ENCODE results near the gene TPBGL. TPM values are rescaled to one million over a fixed set of nuclear protein-coding genes. Genes with fewer than 3 reads are reported as not detected.

TPBGL gene
- total RNA-seq, 1 donor from 2014 or later, result 0.07 TPM

DNA sequence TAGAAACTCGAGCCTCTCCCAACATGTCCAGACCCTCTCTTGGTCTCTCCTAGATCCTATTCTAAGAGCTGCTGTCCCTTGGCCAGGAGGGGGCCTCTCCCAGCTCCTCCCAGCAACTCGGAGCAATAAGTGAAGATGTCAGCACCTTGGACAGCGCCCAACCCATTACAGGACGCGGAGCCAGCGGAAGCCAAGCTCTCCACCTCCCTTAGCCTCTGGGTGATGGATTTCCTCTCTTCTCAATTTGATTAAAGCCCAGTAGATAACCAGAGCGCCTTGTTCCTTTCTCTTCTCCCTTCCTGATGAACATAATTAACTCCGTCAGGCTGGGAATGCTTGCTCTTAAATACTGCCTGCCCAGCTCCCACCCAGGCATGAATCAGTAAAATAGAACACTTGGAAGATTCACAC, 26.2 kb upstream of the TPBGL start:
- Mint-ChIP-seq H3K27me3 (ENCODE audit: low read depth) (peaks cover 43% of the 10 kb centered on the region), H3K27ac (no peak overlapping the region), H3K36me3 (no peaks in the 10 kb centered on the region), H3K9me3 (no peaks in the 10 kb centered on the region), H3K4me3 (no peak overlapping the region), H3K4me1 (no peaks in the 10 kb centered on the region)
- peak; percentile 83 to 94 for DNase-seq (ENCODE audit: low spot score in 2 of 2, unreplicated experiment in 2 of 2)
- TF ChIP-seq, protein P1, sequence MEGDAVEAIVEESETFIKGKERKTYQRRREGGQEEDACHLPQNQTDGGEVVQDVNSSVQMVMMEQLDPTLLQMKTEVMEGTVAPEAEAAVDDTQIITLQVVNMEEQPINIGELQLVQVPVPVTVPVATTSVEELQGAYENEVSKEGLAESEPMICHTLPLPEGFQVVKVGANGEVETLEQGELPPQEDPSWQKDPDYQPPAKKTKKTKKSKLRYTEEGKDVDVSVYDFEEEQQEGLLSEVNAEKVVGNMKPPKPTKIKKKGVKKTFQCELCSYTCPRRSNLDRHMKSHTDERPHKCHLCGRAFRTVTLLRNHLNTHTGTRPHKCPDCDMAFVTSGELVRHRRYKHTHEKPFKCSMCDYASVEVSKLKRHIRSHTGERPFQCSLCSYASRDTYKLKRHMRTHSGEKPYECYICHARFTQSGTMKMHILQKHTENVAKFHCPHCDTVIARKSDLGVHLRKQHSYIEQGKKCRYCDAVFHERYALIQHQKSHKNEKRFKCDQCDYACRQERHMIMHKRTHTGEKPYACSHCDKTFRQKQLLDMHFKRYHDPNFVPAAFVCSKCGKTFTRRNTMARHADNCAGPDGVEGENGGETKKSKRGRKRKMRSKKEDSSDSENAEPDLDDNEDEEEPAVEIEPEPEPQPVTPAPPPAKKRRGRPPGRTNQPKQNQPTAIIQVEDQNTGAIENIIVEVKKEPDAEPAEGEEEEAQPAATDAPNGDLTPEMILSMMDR (IDR thresholded peaks at IDR 0.05; ENCODE audit: unreplicated experiment), result no peak

DNA sequence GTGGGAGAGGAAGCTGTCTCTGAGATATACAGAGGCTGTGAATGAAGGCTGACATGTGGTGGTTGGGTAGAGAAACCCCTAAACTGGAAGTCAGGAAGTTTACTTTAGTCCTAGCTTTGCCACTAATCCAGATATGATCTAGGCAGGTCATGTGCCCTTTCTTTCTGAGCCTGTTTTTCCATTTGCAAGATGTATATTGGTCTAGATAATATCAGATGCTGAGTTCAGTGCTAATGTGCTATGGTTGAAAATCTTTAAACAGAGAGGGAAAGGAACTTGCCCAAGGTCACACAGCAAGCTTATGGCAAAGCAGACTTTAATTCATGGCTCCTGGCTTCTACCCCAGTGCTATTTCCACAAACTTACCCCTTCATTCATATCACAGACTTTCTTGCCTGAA, 25.7 kb upstream of the TPBGL start:
- no peak for DNase-seq (ENCODE audit: low spot score in 2 of 2, unreplicated experiment in 2 of 2)
- H3K4me3 Mint-ChIP-seq, result no peak overlapping the region
- TF ChIP-seq, protein P1 (IDR thresholded peaks at IDR 0.05; ENCODE audit: unreplicated experiment), result no peak
- H3K9me3 Mint-ChIP-seq, result no peaks in the 10 kb centered on the region
- H3K27me3 Mint-ChIP-seq (ENCODE audit: low read depth), result peaks cover 48% of the 10 kb centered on the region
- H3K36me3 Mint-ChIP-seq, result no peaks in the 10 kb centered on the region
- H3K27ac Mint-ChIP-seq, result no peak overlapping the region
- no peaks in the 10 kb centered on the region for H3K4me1 Mint-ChIP-seq

DNA sequence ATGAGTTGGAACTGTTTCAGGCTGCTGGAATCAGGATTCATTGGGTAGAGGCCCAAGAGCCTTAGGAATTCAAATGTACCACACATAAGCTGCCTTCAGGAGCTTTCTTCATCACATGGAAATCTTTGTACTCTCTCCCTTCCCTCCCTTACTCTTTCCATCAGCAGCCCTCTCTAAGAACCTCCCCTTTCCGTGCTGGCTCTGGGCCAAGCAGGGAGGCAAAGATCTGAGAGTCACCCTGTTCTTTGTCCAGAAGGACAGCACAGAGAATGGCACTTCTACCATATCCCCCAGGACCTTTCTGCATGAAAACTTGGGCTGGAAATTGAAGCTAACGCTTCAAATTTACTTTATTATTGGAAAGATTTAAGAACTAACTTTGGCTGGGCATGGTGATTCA, 20.7 kb upstream of the TPBGL start:
- DNase-seq (ENCODE audit: low spot score in 2 of 2, unreplicated experiment in 2 of 2), result no peak
- Mint-ChIP-seq H3K9me3 (no peaks in the 10 kb centered on the region), H3K27me3 (ENCODE audit: low read depth) (peaks cover 46% of the 10 kb centered on the region), H3K4me3 (no peak overlapping the region), H3K36me3 (no peaks in the 10 kb centered on the region), H3K27ac (no peak overlapping the region), H3K4me1 (no peaks in the 10 kb centered on the region)
- TF ChIP-seq, protein P1 (IDR thresholded peaks at IDR 0.05; ENCODE audit: unreplicated experiment), result no peak

- Mint-ChIP-seq H3K9me3 (no peaks in the 10 kb centered on the region), H3K4me1 (no peaks in the 10 kb centered on the region), H3K4me3 (no peak overlapping the region), H3K36me3 (no peaks in the 10 kb centered on the region), H3K27ac (no peak overlapping the region), H3K27me3 (ENCODE audit: low read depth) (peaks cover 32% of the 10 kb centered on the region)
- TF ChIP-seq, protein P1 (IDR thresholded peaks at IDR 0.05; ENCODE audit: unreplicated experiment), result no peak
- DNase-seq (ENCODE audit: low spot score in 2 of 2, unreplicated experiment in 2 of 2), result no peak
These were observed 16.5 kb upstream of the TPBGL start for GRCh38 chr11:75223954-75224643.

DNA sequence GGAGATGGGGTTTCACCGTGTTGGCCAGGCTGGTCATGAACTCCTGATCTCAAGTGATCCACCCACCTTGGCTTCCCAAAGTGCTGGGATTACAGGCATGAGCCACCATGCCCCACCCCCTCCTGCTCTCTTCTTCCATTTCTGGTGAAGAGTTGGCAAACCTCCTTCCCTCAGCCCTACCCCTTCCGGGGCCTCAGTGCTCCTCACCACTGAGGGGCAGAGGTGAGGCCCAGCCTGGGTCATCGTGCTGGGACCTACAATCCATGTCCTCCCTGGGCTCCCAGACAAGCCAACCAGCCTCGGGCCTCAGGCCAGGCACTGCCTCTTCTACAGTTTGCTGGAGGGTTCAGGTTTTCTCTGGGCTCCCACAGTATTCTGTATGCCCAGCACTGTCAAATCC, 14.8 kb upstream of the TPBGL start:
- Mint-ChIP-seq H3K4me3 (no peak overlapping the region), H3K36me3 (no peaks in the 10 kb centered on the region), H3K9me3 (no peaks in the 10 kb centered on the region), H3K27me3 (ENCODE audit: low read depth) (peaks cover 35% of the 10 kb centered on the region), H3K4me1 (no peaks in the 10 kb centered on the region), H3K27ac (no peak overlapping the region)
- no peak for DNase-seq (ENCODE audit: low spot score in 2 of 2, unreplicated experiment in 2 of 2)
- TF ChIP-seq, protein P1 (IDR thresholded peaks at IDR 0.05; ENCODE audit: unreplicated experiment), result no peak

Data from mesothelial cell of epicardium (in vitro differentiated cells).